NOMO-1 (cell line): ENCODE results near the gene CCDC8.

Experiments
- DNase-seq, 2 experiments: peaks; one replicate each; lab custom pipeline; 2025; ENCODE audit not compliant: unreplicated experiment in 2 of 2; lab: John Stamatoyannopoulos, UW

The CCDC8 gene

DNA sequence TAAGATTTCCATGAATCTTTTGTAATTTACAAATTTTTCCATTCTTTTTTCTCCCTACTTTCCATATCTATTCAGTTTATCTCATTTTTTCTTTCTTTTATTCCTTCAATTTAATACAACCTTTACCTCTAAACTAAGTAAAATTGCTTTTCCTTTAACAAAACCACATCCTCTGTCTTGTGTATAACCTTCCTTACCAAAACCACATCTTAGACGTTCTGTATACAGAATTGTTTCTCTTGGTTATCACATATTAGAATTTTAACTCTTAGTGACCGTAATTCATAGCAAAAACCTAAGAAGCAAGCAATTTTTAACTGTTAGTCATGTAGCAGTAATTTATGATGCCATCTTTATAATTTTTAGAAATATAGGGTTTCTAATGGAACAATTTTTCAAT, 51.4 kb downstream of the CCDC8 start:
- no peak for DNase-seq
